Measurements from ENCODE around the gene SNTG2. TPM values are rescaled to one million over a fixed set of nuclear protein-coding genes. Genes with fewer than 3 reads are reported as not detected.

The SNTG2 gene
- total RNA-seq, 1 donor from 2014 or later = 7.7 TPM

GRCh38 chr2:954687-955000, 4.0 kb downstream of the SNTG2 start:
- H3K4me3 Mint-ChIP-seq (ENCODE audit: unreplicated experiment) = no peak overlapping the region
- H3K4me1 Mint-ChIP-seq (ENCODE audit: low read depth, unreplicated experiment) = peaks cover 2% of the 10 kb centered on the region
- TF ChIP-seq CTCF (IDR thresholded peaks at IDR 0.05; ENCODE audit: partially characterized antibody, unreplicated experiment) = no peak
- no peak for DNase-seq
- peaks cover 2% of the 10 kb centered on the region for H3K9me3 Mint-ChIP-seq (ENCODE audit: unreplicated experiment)
- peaks cover 4% of the 10 kb centered on the region for H3K27me3 Mint-ChIP-seq (ENCODE audit: unreplicated experiment)
- no peak overlapping the region for H3K27ac Mint-ChIP-seq (ENCODE audit: unreplicated experiment)
- no peaks in the 10 kb centered on the region for H3K36me3 Mint-ChIP-seq (ENCODE audit: unreplicated experiment)

- Mint-ChIP-seq H3K4me1 (ENCODE audit: low read depth, unreplicated experiment) (peaks cover 7% of the 10 kb centered on the region), H3K9me3 (ENCODE audit: unreplicated experiment) (no peaks in the 10 kb centered on the region), H3K36me3 (ENCODE audit: unreplicated experiment) (no peaks in the 10 kb centered on the region), H3K27me3 (ENCODE audit: unreplicated experiment) (peaks cover 4% of the 10 kb centered on the region), H3K4me3 (ENCODE audit: unreplicated experiment) (no peak overlapping the region), H3K27ac (ENCODE audit: unreplicated experiment) (no peak overlapping the region)
- no peak for TF ChIP-seq CTCF (IDR thresholded peaks at IDR 0.05; ENCODE audit: partially characterized antibody, unreplicated experiment)
- no peak for DNase-seq
Observed at GRCh38 chr2:955829-956731, 5.4 kb downstream of the SNTG2 start.

- H3K9me3 Mint-ChIP-seq (ENCODE audit: unreplicated experiment) = peaks cover 2% of the 10 kb centered on the region
- no peak for DNase-seq
- H3K27ac Mint-ChIP-seq (ENCODE audit: unreplicated experiment) = no peak overlapping the region
- H3K36me3 Mint-ChIP-seq (ENCODE audit: unreplicated experiment) = no peaks in the 10 kb centered on the region
- H3K4me1 Mint-ChIP-seq (ENCODE audit: low read depth, unreplicated experiment) = peaks cover 5% of the 10 kb centered on the region
- no peak overlapping the region for H3K4me3 Mint-ChIP-seq (ENCODE audit: unreplicated experiment)
- TF ChIP-seq CTCF (IDR thresholded peaks at IDR 0.05; ENCODE audit: partially characterized antibody, unreplicated experiment) = no peak
- H3K27me3 Mint-ChIP-seq (ENCODE audit: unreplicated experiment) = peaks cover 2% of the 10 kb centered on the region
Observed at GRCh38 chr2:959457-959856, 8.8 kb downstream of the SNTG2 start.

GRCh38 chr2:960061-960736, 9.6 kb downstream of the SNTG2 start:
- Mint-ChIP-seq H3K4me1 (ENCODE audit: low read depth, unreplicated experiment) (peaks cover 5% of the 10 kb centered on the region), H3K4me3 (ENCODE audit: unreplicated experiment) (no peak overlapping the region), H3K9me3 (ENCODE audit: unreplicated experiment) (peaks cover 2% of the 10 kb centered on the region), H3K27ac (ENCODE audit: unreplicated experiment) (no peak overlapping the region), H3K27me3 (ENCODE audit: unreplicated experiment) (peaks cover 2% of the 10 kb centered on the region), H3K36me3 (ENCODE audit: unreplicated experiment) (no peaks in the 10 kb centered on the region)
- DNase-seq = no peak
- TF ChIP-seq CTCF (IDR thresholded peaks at IDR 0.05; ENCODE audit: partially characterized antibody, unreplicated experiment) = no peak

- peaks cover 2% of the 10 kb centered on the region for H3K27me3 Mint-ChIP-seq (ENCODE audit: unreplicated experiment)
- H3K4me1 Mint-ChIP-seq (ENCODE audit: low read depth, unreplicated experiment) = peaks cover 7% of the 10 kb centered on the region
- H3K9me3 Mint-ChIP-seq (ENCODE audit: unreplicated experiment) = peaks cover 3% of the 10 kb centered on the region
- DNase-seq = no peak
- H3K27ac Mint-ChIP-seq (ENCODE audit: unreplicated experiment) = no peak overlapping the region
- H3K4me3 Mint-ChIP-seq (ENCODE audit: unreplicated experiment) = no peak overlapping the region
- peaks cover 5% of the 10 kb centered on the region for H3K36me3 Mint-ChIP-seq (ENCODE audit: unreplicated experiment)
- TF ChIP-seq CTCF (IDR thresholded peaks at IDR 0.05; ENCODE audit: partially characterized antibody, unreplicated experiment) = no peak
Observed at GRCh38 chr2:961786-962185, 11.1 kb downstream of the SNTG2 start.

All from glutamatergic neuron (in vitro differentiated cells).